GM23338 (cell line): Measurements from ENCODE around the gene IKBIP. TPM values are rescaled to one million over a fixed set of nuclear protein-coding genes. Genes with fewer than 3 reads are reported as not detected.
"Not testable (repeated sequence)": the region's sequence is repeated elsewhere in the genome, so short reads cannot be mapped to it uniquely, and the experiment has no call there.

ENCODE experiments used
- ATAC-seq: fragments of 200-7000 bp; cut with Tn5 transposase; 3 replicates; pipeline ENCODE4 v1.9.1; 2020
- DNase-seq: peaks from one replicate; pipeline ENCODE4 v3.0.0-alpha.2; 2015; ENCODE audit warnings: low spot score
- H2AFZ ChIP-seq: fragments of 200-600 bp; sonication (generic); 2 replicates; pipeline ENCODE4 v1.8.0; 2016; ENCODE audit warnings: antibody characterized with exemption, mild to moderate bottlenecking, moderate library complexity
- H3F3A ChIP-seq: fragments of 200-600 bp; sonication (generic); replicated peaks from 2 replicates; pipeline ENCODE4 v1.8.0; 2017; ENCODE audit warnings: antibody characterized with exemption, mixed run types, low read depth
- H3K27ac ChIP-seq: fragments of 200-600 bp; sonication (generic); 2 replicates; pipeline ENCODE4 v1.6.1; 2016; ENCODE audit warnings: low read depth
- H3K27me3 ChIP-seq: fragments of 200-600 bp; sonication (generic); 2 replicates; pipeline ENCODE4 v1.8.0; 2016; ENCODE audit warnings: mild to moderate bottlenecking, mixed run types, moderate library complexity; ENCODE audit not compliant: insufficient read depth
- H3K36me3 ChIP-seq: fragments of 200-600 bp; sonication (generic); 2 replicates; pipeline ENCODE4 v1.8.0; 2016; ENCODE audit warnings: mild to moderate bottlenecking; ENCODE audit not compliant: insufficient read depth
- H3K4me1 ChIP-seq: fragments of 200-600 bp; sonication (generic); 2 replicates; pipeline ENCODE4 v1.8.0; 2016; ENCODE audit warnings: mild to moderate bottlenecking, moderate library complexity; ENCODE audit not compliant: insufficient read depth
- H3K4me2 ChIP-seq: fragments of 200-600 bp; sonication (generic); 2 replicates; pipeline ENCODE4 v1.7.1; 2017; ENCODE audit warnings: mixed run types
- H3K4me3 ChIP-seq: fragments of 200-600 bp; sonication (generic); 2 replicates; pipeline ENCODE4 v1.6.1; 2016; ENCODE audit warnings: mixed run types
- H3K79me2 ChIP-seq: fragments of 200-600 bp; sonication (generic); replicated peaks from 2 replicates; pipeline ENCODE4 v1.8.0; 2017; ENCODE audit warnings: mild to moderate bottlenecking; ENCODE audit not compliant: insufficient read depth
- H3K9me2 ChIP-seq: fragments of 200-600 bp; sonication (generic); 2 replicates; pipeline ENCODE4 v1.8.0; 2017; ENCODE audit not compliant: insufficient read depth
- H4K20me1 ChIP-seq: fragments of 200-600 bp; sonication (generic); replicated peaks from 2 replicates; pipeline ENCODE4 v1.8.0; 2017; ENCODE audit warnings: mild to moderate bottlenecking; ENCODE audit not compliant: insufficient read depth
- H3K27ac Mint-ChIP-seq: 2 replicates; pipeline ENCODE4 v1.8.0; 2020; ENCODE audit warnings: inconsistent platforms, mild to moderate bottlenecking, moderate library complexity, mixed read lengths
- H3K27me3 Mint-ChIP-seq: 3 replicates; pipeline ENCODE4 v1.8.0; 2022; ENCODE audit warnings: low read depth, mild to moderate bottlenecking, moderate library complexity, mixed read lengths, inconsistent platforms; ENCODE audit not compliant: insufficient read depth, poor library complexity
- H3K36me3 Mint-ChIP-seq: 3 replicates; pipeline ENCODE4 v1.8.0; 2021; ENCODE audit warnings: low read depth, mild to moderate bottlenecking, inconsistent platforms, moderate library complexity, mixed read lengths
- H3K4me1 Mint-ChIP-seq: 3 replicates; pipeline ENCODE4 v1.8.0; 2020; ENCODE audit warnings: mild to moderate bottlenecking, inconsistent platforms, mixed read lengths
- H3K4me3 Mint-ChIP-seq: 3 replicates; pipeline ENCODE4 v1.8.0; 2021; ENCODE audit warnings: moderate library complexity, mild to moderate bottlenecking, inconsistent platforms, mixed read lengths
- H3K9me3 Mint-ChIP-seq: 3 replicates; pipeline ENCODE4 v1.8.0; 2020; ENCODE audit warnings: moderate library complexity, mild to moderate bottlenecking, inconsistent platforms, mixed read lengths
- JUNB ChIP-seq: IDR thresholded peaks from one replicate; pipeline ENCODE4 v1.6.1; 2016; ENCODE audit warnings: antibody characterized with exemption; ENCODE audit not compliant: unreplicated experiment
- STAT1 ChIP-seq: IDR thresholded peaks from one replicate; pipeline ENCODE4 v1.6.1; 2016; ENCODE audit warnings: antibody characterized with exemption; ENCODE audit not compliant: unreplicated experiment
- ZNF331 ChIP-seq: fragments of 250-450 bp; sonication (Bioruptor Pico); IDR thresholded peaks from 2 replicates; pipeline ENCODE4 v1.5.0; 2020; ENCODE audit warnings: low read depth, mild to moderate bottlenecking, moderate library complexity
- polyA plus RNA-seq: library from polyadenylated mRNA; unstranded; fragments of >200 nt; fragmentation: Nextera tagmentation; extraction: Ambion mirVana; gene quantifications from 2 replicates; pipeline ENCODE4 v1.2.1, GENCODE V29; 2016
- total RNA-seq: library from RNA; depleted of rRNA; stranded (reverse); fragments of >200 nt; shearing (Covaris generic); gene quantifications from 2 replicates; pipeline ENCODE4 v1.2.3, GENCODE V29; 2014
- TF ChIP-seq, protein P1 (sequence below), 2 experiments: fragments of 200-600 bp in 1 of 2; sonication (generic) in 1 of 2; conservative IDR thresholded peaks; 2 replicates each; pipeline versions ENCODE4 v1.5.1 to v1.6.1; 2016 to 2017; ENCODE audit warnings: antibody characterized with exemption in 2 of 2, low read depth in 2 of 2, mild to moderate bottlenecking in 2 of 2, moderate library complexity in 1 of 2
- TF ChIP-seq, protein P2 (sequence below): fragments of 250-450 bp; sonication (Bioruptor Pico); IDR thresholded peaks from 2 replicates; pipeline ENCODE4 v1.5.0; 2020; ENCODE audit warnings: mild to moderate bottlenecking, moderate library complexity
- TF ChIP-seq, protein P3 (sequence below): IDR thresholded peaks from one replicate; pipeline ENCODE4 v1.6.1; 2018; ENCODE audit warnings: antibody characterized with exemption; ENCODE audit not compliant: unreplicated experiment

IKBIP gene
- total and polyA plus RNA-seq, 2 experiments from 2014 or later, result 17.8 to 22.5 TPM

DNA sequence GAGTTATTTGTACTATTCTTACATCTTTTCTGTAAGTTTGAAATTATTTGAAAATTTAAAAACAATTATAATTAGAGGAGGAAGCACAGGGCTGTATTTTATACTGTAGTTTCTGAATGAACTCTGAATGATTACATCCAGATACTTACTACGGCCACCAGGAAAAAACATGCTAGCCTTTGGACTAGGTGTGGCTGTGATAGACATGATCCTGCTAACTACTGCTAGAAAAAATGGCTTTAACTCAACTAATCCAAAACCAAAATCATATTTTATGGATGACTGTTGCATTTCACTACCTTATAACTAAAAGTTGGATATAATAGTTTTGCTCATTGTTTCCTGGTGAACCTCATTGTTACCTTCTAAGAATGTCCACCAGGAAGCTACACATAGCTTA is 66.2 kb downstream of the IKBIP start:
- Mint-ChIP-seq H3K4me3 (no peak overlapping the region), H3K9me3 (no peaks in the 10 kb centered on the region), H3K4me1 (no peaks in the 10 kb centered on the region), H3K27ac (no peak overlapping the region), H3K36me3 (no peaks in the 10 kb centered on the region), H3K27me3 (no peaks in the 10 kb centered on the region)
- Histone ChIP-seq H3K27me3 (no peaks in the 10 kb centered on the region), H3K36me3 (no peaks in the 10 kb centered on the region), H3K9me2 (no peaks in the 10 kb centered on the region), H3K27ac (no peak overlapping the region), H2AFZ (no peak overlapping the region), H3K4me2 (no peak overlapping the region), H3K4me1 (no peaks in the 10 kb centered on the region), H3K4me3 (no peak overlapping the region), H4K20me1 (no peaks in the 10 kb centered on the region; the same call in 1 of the 2 replicates), H3F3A (no peaks in the 10 kb centered on the region), H3K79me2 (no peaks in the 10 kb centered on the region)
- no peak for TF ChIP-seq STAT1
- DNase-seq (no peak), ATAC-seq (no peak)

DNA sequence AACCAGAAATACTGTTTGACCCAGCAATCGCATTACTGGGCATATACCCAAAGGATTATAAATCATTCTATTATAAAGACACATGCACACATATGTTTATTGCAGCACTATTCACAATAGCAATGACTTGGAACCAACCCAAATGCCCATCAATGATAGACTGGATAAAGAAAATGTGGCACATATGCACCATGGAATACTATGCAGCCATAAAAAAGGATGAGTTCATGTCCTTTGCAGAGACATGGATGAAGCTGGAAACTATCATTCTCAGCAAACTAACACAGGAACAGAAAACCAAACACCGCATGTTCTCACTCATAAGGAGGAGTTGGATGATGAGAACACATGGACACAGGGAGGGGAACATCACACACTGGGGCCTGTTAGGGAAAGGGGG is 67.8 kb downstream of the IKBIP start:
- H3K4me1 ChIP-seq, H3K4me3 ChIP-seq, H3K4me1 Mint-ChIP-seq, H3K9me2 ChIP-seq, H3K27me3 Mint-ChIP-seq, H3K9me3 Mint-ChIP-seq, DNase-seq, H3K36me3 Mint-ChIP-seq, ATAC-seq, H3K27me3 ChIP-seq, H3K36me3 ChIP-seq, H3K4me3 Mint-ChIP-seq, H3K4me2 ChIP-seq, H3K27ac Mint-ChIP-seq, H3K27ac ChIP-seq, H4K20me1 ChIP-seq, H3F3A ChIP-seq, H2AFZ ChIP-seq, H3K79me2 ChIP-seq: not testable (repeated sequence)

DNA sequence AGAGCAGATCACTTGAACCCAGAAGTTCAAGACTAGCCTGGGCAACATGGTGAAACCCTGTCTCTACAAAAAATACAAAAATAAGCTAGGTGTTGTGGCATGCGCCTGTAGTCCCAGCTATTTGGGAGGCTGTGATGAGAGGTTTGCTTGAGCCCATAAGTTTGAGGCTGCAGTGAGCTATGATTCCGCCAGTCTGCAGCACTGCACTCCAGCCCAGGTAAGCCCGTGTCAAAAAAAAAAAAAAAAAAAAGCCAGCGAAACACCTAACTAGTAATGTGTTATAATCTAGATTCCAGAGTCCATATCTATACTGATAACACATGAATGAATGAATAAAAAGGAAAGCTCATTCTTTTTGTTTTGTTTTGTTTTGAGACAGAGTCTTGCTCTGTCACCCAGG is 69.6 kb downstream of the IKBIP start:
- H3K79me2 ChIP-seq, result no peaks in the 10 kb centered on the region
- DNase-seq (no peak), ATAC-seq (no peak)
- Mint-ChIP-seq H3K9me3 (no peaks in the 10 kb centered on the region), H3K27me3 (no peaks in the 10 kb centered on the region), H3K4me3 (no peak overlapping the region), H3K4me1 (no peaks in the 10 kb centered on the region), H3K27ac (no peak overlapping the region), H3K36me3 (no peaks in the 10 kb centered on the region)
- no peak overlapping the region for H3K4me2 ChIP-seq
- H3K4me3 ChIP-seq, result no peak overlapping the region
- H3K4me1 ChIP-seq, result no peaks in the 10 kb centered on the region
- H3K9me2 ChIP-seq, result no peaks in the 10 kb centered on the region
- H3F3A ChIP-seq, result no peaks in the 10 kb centered on the region
- H4K20me1 ChIP-seq, result no peaks in the 10 kb centered on the region; the same call in 1 of the 2 replicates
- H3K36me3 ChIP-seq, result no peaks in the 10 kb centered on the region
- H3K27ac ChIP-seq, result no peak overlapping the region
- H3K27me3 ChIP-seq, result no peaks in the 10 kb centered on the region
- H2AFZ ChIP-seq, result no peak overlapping the region
- no peak for TF ChIP-seq ZNF331 (CRISPR knock-in tag)
- no peak for TF ChIP-seq JUNB
- TF ChIP-seq, protein P1, sequence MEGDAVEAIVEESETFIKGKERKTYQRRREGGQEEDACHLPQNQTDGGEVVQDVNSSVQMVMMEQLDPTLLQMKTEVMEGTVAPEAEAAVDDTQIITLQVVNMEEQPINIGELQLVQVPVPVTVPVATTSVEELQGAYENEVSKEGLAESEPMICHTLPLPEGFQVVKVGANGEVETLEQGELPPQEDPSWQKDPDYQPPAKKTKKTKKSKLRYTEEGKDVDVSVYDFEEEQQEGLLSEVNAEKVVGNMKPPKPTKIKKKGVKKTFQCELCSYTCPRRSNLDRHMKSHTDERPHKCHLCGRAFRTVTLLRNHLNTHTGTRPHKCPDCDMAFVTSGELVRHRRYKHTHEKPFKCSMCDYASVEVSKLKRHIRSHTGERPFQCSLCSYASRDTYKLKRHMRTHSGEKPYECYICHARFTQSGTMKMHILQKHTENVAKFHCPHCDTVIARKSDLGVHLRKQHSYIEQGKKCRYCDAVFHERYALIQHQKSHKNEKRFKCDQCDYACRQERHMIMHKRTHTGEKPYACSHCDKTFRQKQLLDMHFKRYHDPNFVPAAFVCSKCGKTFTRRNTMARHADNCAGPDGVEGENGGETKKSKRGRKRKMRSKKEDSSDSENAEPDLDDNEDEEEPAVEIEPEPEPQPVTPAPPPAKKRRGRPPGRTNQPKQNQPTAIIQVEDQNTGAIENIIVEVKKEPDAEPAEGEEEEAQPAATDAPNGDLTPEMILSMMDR (conservative IDR thresholded peaks at IDR 0.05; ENCODE audit: low read depth in 2 of 2), result no peak
- TF ChIP-seq, protein P2, sequence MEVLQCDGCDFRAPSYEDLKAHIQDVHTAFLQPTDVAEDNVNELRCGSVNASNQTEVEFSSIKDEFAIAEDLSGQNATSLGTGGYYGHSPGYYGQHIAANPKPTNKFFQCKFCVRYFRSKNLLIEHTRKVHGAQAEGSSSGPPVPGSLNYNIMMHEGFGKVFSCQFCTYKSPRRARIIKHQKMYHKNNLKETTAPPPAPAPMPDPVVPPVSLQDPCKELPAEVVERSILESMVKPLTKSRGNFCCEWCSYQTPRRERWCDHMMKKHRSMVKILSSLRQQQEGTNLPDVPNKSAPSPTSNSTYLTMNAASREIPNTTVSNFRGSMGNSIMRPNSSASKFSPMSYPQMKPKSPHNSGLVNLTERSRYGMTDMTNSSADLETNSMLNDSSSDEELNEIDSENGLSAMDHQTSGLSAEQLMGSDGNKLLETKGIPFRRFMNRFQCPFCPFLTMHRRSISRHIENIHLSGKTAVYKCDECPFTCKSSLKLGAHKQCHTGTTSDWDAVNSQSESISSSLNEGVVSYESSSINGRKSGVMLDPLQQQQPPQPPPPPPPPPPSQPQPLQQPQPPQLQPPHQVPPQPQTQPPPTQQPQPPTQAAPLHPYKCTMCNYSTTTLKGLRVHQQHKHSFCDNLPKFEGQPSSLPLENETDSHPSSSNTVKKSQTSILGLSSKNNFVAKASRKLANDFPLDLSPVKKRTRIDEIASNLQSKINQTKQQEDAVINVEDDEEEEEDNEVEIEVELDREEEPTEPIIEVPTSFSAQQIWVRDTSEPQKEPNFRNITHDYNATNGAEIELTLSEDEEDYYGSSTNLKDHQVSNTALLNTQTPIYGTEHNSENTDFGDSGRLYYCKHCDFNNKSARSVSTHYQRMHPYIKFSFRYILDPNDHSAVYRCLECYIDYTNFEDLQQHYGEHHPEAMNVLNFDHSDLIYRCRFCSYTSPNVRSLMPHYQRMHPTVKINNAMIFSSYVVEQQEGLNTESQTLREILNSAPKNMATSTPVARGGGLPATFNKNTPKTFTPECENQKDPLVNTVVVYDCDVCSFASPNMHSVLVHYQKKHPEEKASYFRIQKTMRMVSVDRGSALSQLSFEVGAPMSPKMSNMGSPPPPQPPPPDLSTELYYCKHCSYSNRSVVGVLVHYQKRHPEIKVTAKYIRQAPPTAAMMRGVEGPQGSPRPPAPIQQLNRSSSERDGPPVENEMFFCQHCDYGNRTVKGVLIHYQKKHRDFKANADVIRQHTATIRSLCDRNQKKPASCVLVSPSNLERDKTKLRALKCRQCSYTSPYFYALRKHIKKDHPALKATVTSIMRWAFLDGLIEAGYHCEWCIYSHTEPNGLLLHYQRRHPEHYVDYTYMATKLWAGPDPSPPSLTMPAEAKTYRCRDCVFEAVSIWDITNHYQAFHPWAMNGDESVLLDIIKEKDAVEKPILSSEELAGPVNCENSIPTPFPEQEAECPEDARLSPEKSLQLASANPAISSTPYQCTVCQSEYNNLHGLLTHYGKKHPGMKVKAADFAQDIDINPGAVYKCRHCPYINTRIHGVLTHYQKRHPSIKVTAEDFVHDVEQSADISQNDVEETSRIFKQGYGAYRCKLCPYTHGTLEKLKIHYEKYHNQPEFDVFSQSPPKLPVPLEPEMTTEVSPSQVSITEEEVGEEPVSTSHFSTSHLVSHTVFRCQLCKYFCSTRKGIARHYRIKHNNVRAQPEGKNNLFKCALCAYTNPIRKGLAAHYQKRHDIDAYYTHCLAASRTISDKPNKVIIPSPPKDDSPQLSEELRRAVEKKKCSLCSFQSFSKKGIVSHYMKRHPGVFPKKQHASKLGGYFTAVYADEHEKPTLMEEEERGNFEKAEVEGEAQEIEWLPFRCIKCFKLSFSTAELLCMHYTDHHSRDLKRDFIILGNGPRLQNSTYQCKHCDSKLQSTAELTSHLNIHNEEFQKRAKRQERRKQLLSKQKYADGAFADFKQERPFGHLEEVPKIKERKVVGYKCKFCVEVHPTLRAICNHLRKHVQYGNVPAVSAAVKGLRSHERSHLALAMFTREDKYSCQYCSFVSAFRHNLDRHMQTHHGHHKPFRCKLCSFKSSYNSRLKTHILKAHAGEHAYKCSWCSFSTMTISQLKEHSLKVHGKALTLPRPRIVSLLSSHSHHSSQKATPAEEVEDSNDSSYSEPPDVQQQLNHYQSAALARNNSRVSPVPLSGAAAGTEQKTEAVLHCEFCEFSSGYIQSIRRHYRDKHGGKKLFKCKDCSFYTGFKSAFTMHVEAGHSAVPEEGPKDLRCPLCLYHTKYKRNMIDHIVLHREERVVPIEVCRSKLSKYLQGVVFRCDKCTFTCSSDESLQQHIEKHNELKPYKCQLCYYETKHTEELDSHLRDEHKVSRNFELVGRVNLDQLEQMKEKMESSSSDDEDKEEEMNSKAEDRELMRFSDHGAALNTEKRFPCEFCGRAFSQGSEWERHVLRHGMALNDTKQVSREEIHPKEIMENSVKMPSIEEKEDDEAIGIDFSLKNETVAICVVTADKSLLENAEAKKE (CRISPR knock-in tag), result no peak
- TF ChIP-seq, protein P3, sequence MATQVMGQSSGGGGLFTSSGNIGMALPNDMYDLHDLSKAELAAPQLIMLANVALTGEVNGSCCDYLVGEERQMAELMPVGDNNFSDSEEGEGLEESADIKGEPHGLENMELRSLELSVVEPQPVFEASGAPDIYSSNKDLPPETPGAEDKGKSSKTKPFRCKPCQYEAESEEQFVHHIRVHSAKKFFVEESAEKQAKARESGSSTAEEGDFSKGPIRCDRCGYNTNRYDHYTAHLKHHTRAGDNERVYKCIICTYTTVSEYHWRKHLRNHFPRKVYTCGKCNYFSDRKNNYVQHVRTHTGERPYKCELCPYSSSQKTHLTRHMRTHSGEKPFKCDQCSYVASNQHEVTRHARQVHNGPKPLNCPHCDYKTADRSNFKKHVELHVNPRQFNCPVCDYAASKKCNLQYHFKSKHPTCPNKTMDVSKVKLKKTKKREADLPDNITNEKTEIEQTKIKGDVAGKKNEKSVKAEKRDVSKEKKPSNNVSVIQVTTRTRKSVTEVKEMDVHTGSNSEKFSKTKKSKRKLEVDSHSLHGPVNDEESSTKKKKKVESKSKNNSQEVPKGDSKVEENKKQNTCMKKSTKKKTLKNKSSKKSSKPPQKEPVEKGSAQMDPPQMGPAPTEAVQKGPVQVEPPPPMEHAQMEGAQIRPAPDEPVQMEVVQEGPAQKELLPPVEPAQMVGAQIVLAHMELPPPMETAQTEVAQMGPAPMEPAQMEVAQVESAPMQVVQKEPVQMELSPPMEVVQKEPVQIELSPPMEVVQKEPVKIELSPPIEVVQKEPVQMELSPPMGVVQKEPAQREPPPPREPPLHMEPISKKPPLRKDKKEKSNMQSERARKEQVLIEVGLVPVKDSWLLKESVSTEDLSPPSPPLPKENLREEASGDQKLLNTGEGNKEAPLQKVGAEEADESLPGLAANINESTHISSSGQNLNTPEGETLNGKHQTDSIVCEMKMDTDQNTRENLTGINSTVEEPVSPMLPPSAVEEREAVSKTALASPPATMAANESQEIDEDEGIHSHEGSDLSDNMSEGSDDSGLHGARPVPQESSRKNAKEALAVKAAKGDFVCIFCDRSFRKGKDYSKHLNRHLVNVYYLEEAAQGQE, result no peak
